Measurements from ENCODE around the gene ACER2.

The ACER2 gene

DNA sequence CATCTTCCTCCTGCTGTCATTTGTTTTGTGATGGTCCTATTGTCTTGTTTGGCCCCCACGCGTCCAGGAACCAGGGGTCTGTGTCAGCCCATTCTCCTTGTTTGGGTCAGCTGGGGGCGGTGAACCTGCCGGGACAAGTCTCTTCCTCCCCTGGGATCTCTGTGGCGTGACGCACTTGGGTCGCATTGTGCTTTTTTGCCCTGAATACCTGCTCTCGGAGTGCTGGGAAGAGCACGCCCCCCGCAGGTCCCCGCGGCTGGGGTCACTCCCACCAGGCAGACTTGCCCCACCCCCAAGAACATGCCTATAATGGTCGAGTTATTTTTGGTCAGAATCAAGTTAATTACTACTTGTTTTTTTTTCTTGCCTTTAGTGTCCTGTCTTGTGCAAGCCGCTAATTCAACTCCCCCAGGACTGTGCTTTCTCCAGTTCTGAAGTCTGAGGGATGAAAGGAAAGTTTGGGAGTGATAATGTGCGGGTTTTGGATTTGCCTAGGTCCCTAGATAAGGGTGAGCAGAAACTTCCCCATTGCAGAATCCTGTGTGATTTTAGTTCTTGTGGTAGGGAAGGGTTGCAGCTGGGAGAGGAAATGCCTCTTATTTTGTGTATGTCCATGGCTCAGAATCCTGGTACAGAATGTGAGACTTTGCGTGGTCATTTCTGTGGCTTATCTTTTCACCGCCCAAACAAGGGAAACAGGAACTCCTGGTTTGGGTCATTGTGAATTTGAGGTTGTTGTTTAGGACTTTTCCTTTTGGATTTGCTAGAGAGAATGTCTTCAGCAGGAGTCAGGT, 789 bp downstream of the ACER2 start:
- no peak for TF ChIP-seq PPARA (CRISPR knock-in tag; IDR thresholded peaks at IDR 0.05; ENCODE audit: borderline replicate concordance)
- TF ChIP-seq, protein P1, sequence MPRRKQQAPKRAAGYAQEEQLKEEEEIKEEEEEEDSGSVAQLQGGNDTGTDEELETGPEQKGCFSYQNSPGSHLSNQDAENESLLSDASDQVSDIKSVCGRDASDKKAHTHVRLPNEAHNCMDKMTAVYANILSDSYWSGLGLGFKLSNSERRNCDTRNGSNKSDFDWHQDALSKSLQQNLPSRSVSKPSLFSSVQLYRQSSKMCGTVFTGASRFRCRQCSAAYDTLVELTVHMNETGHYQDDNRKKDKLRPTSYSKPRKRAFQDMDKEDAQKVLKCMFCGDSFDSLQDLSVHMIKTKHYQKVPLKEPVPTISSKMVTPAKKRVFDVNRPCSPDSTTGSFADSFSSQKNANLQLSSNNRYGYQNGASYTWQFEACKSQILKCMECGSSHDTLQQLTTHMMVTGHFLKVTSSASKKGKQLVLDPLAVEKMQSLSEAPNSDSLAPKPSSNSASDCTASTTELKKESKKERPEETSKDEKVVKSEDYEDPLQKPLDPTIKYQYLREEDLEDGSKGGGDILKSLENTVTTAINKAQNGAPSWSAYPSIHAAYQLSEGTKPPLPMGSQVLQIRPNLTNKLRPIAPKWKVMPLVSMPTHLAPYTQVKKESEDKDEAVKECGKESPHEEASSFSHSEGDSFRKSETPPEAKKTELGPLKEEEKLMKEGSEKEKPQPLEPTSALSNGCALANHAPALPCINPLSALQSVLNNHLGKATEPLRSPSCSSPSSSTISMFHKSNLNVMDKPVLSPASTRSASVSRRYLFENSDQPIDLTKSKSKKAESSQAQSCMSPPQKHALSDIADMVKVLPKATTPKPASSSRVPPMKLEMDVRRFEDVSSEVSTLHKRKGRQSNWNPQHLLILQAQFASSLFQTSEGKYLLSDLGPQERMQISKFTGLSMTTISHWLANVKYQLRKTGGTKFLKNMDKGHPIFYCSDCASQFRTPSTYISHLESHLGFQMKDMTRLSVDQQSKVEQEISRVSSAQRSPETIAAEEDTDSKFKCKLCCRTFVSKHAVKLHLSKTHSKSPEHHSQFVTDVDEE (CRISPR knock-in tag; IDR thresholded peaks at IDR 0.05): no peak
- no peak for TF ChIP-seq CREB5 (CRISPR knock-in tag; IDR thresholded peaks at IDR 0.05; ENCODE audit: low read depth)
- TF ChIP-seq ZNF70 (CRISPR knock-in tag; IDR thresholded peaks at IDR 0.05): no peak
- TF ChIP-seq ZFP3 (CRISPR knock-in tag; IDR thresholded peaks at IDR 0.05): no peak
- no peak for TF ChIP-seq ESRRG (CRISPR knock-in tag; IDR thresholded peaks at IDR 0.05)
- TF ChIP-seq SNAI2 (CRISPR knock-in tag; IDR thresholded peaks at IDR 0.05): no peak
- TF ChIP-seq GLIS3 (CRISPR knock-in tag; IDR thresholded peaks at IDR 0.05): no peak
- TF ChIP-seq PATZ1 (CRISPR knock-in tag; IDR thresholded peaks at IDR 0.05; ENCODE audit: borderline replicate concordance): no peak
- TF ChIP-seq RARB (CRISPR knock-in tag; IDR thresholded peaks at IDR 0.05): no peak
- no peak for TF ChIP-seq ISL1 (CRISPR knock-in tag; IDR thresholded peaks at IDR 0.05)
- no peak for TF ChIP-seq ZNF565 (CRISPR knock-in tag; conservative IDR thresholded peaks at IDR 0.05; ENCODE audit: low read depth)
- TF ChIP-seq ZFP30 (CRISPR knock-in tag; IDR thresholded peaks at IDR 0.05): no peak
- no peak for TF ChIP-seq CSDC2 (CRISPR knock-in tag; IDR thresholded peaks at IDR 0.05)
- no peak for TF ChIP-seq ARNTL (CRISPR knock-in tag; IDR thresholded peaks at IDR 0.05; ENCODE audit: borderline replicate concordance, low read depth)
- no peak for TF ChIP-seq TOX (CRISPR knock-in tag; IDR thresholded peaks at IDR 0.05; ENCODE audit: borderline replicate concordance)
- ATAC-seq: peak; percentile 42

DNA sequence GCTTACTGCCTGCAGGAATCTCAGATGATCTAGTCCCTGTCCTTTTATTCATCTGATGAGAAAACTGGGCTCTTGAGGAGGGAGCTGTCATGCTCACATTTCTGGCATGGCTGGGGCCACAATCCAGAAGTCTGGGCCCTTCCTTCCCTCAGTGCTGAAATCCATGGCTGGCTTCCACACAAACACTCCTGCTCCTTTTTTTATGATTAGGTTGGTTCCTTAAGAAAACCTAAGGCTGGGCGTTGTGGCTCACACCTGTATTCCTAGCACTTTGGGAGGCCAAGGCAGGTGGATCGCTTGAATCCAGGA, 1.3 kb downstream of the ACER2 start:
- no peak for ATAC-seq
- no peak for TF ChIP-seq ISL1 (CRISPR knock-in tag; IDR thresholded peaks at IDR 0.05)
- TF ChIP-seq, protein P1 (CRISPR knock-in tag; IDR thresholded peaks at IDR 0.05): no peak
- no peak for TF ChIP-seq GLIS3 (CRISPR knock-in tag; IDR thresholded peaks at IDR 0.05)

GRCh38 chr9:19410594-19410993, 1.8 kb downstream of the ACER2 start:
- ATAC-seq: no peak
- no peak for TF ChIP-seq ZFP30 (CRISPR knock-in tag; IDR thresholded peaks at IDR 0.05)
- TF ChIP-seq ESRRG (CRISPR knock-in tag; IDR thresholded peaks at IDR 0.05): no peak
- no peak for TF ChIP-seq ZNF565 (CRISPR knock-in tag; conservative IDR thresholded peaks at IDR 0.05; ENCODE audit: low read depth)
- TF ChIP-seq, protein P2, sequence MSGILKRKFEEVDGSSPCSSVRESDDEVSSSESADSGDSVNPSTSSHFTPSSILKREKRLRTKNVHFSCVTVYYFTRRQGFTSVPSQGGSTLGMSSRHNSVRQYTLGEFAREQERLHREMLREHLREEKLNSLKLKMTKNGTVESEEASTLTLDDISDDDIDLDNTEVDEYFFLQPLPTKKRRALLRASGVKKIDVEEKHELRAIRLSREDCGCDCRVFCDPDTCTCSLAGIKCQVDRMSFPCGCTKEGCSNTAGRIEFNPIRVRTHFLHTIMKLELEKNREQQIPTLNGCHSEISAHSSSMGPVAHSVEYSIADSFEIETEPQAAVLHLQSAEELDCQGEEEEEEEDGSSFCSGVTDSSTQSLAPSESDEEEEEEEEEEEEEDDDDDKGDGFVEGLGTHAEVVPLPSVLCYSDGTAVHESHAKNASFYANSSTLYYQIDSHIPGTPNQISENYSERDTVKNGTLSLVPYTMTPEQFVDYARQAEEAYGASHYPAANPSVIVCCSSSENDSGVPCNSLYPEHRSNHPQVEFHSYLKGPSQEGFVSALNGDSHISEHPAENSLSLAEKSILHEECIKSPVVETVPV (CRISPR knock-in tag; IDR thresholded peaks at IDR 0.05): no peak
- no peak for TF ChIP-seq ZNF8 (CRISPR knock-in tag; IDR thresholded peaks at IDR 0.05)
- TF ChIP-seq TCF4 (CRISPR knock-in tag; IDR thresholded peaks at IDR 0.05; ENCODE audit: borderline replicate concordance): no peak
- TF ChIP-seq BACH2 (CRISPR knock-in tag; IDR thresholded peaks at IDR 0.05; ENCODE audit: borderline replicate concordance): no peak
- no peak for TF ChIP-seq ZFP3 (CRISPR knock-in tag; IDR thresholded peaks at IDR 0.05)
- no peak for TF ChIP-seq ZC3H10 (CRISPR knock-in tag; IDR thresholded peaks at IDR 0.05)
- TF ChIP-seq, protein P1 (CRISPR knock-in tag; IDR thresholded peaks at IDR 0.05): no peak
- no peak for TF ChIP-seq PATZ1 (CRISPR knock-in tag; IDR thresholded peaks at IDR 0.05; ENCODE audit: borderline replicate concordance)
- TF ChIP-seq SNAI2 (CRISPR knock-in tag; IDR thresholded peaks at IDR 0.05): no peak
- TF ChIP-seq RARB (CRISPR knock-in tag; IDR thresholded peaks at IDR 0.05): no peak
- no peak for TF ChIP-seq CSDC2 (CRISPR knock-in tag; IDR thresholded peaks at IDR 0.05)
- TF ChIP-seq GLIS3 (CRISPR knock-in tag; IDR thresholded peaks at IDR 0.05): no peak
- no peak for TF ChIP-seq ZNF70 (CRISPR knock-in tag; IDR thresholded peaks at IDR 0.05)

Data from SK-N-SH treated with all-trans-retinoic acid at 6 μM for 48 hours (cell line).